Measurements from ENCODE around the gene NHEJ1.
A peak's percentile ranks its signal among the peaks of the same experiment; 100 is the strongest.

Gene NHEJ1

DNA sequence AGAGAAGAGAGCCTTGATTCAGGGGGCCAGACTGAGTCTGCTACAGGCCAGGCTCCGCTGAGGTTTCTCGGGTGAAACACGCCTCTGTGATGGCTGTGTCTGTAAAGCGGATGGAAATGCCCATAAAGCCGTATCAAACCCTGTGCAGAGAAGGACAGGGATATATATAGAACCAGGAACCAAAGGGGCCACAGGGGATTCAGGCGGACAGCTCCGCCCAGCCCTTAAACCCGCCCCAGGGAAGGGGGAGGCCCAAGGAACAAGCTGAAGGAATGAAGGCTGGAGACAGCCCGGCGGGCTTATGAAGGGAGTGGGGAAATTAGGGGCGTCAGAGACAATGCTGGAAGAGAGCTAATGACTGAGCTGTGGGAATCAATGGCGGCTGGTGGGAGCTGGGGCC lies 42.1 kb downstream of the NHEJ1 start:
- CTCF ChIA-PET, result interaction anchor here (1.0 to 12.5 kb wide), 17 partner anchors 10 to 265 kb away, joined by 3 to 336 read pairs (median 5); partner anchors contain the start of gene IHH
- Histone ChIP-seq H3K27me3 (replicated peaks in 2 of 5; ENCODE audit: control insufficient read depth in 4 of 5, insufficient read depth in 5 of 5, low read length in 4 of 5) (no peaks in the 10 kb centered on the region), H3K9me3 (ENCODE audit: control extremely low read depth in 1 of 5, control insufficient read depth in 4 of 5, insufficient read depth in 2 of 5, low read depth in 1 of 5, low read length in 4 of 5) (no peaks in the 10 kb centered on the region), H3K27ac (ENCODE audit: insufficient read depth in 1 of 2, low read depth in 1 of 2, low read length in 2 of 2, poor library complexity in 1 of 2, severe bottlenecking in 2 of 2) (no peak overlapping the region), H3K4me3 (ENCODE audit: control insufficient read depth in 1 of 7, extremely low read depth in 1 of 7, insufficient read depth in 4 of 7, low read depth in 2 of 7, low read length in 6 of 7) (no peak overlapping the region), H3K36me3 (ENCODE audit: control insufficient read depth in 4 of 4, insufficient read depth in 4 of 4, low read length in 3 of 4) (peaks cover 0 to 1% (median 0%) of the 10 kb centered on the region in 4 experiments), H3K4me1 (ENCODE audit: control extremely low read depth in 1 of 4, control insufficient read depth in 4 of 4, insufficient read depth in 4 of 4, low read length in 3 of 4) (peaks cover 0 to under 1% (median 0%) of the 10 kb centered on the region in 4 experiments)
- POLR2A ChIA-PET, result no interaction called here
- 65% methylated on average over 10 of the region's 12 CpGs for WGBS (ENCODE audit: insufficient coverage)
- DNase-seq, result no peak

DNA sequence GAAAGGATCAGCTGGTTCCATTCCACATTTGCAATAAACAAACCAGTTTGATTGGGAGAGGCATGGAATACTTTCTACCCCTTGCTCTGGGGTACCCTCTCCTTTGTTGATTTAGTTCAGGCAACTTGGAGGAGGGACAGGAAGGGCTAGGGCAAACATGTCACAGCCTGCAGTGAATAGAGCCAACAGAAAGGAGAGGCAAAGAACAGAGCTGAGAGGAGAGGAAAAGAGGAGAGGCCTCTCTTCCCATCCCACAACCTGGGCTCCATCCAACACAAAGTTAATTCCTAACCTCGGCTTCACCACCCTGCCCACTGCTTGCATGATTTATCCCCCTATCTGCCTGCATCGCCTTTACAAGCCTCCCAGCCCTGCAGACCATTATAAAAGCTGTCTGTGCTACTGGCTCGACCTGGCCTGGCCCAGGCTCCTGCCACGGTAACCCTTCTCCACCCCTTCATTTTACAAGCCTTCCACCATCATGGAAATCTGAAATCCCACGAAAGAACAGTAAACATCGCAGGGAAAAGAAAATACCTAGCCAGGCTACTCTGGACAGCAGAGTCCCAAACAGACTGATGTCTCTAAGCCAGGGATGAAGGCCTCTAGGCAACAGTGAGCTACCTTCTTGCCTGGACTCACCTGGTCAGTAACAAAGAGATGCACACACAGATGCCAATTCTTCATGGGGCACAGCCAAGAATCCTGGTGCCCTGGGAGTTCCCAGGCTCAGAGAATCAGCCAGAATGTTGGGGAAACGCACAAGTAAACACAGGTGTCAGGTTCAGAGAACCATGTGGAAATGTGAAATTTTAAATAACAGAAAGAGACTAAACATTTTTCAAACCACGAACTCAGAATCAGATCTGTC lies 43.6 kb downstream of the NHEJ1 start:
- Histone ChIP-seq H3K36me3 (ENCODE audit: control insufficient read depth in 4 of 4, insufficient read depth in 4 of 4, low read length in 3 of 4) (peaks cover 0 to 1% (median 0%) of the 10 kb centered on the region in 4 experiments), H3K9me3 (ENCODE audit: control extremely low read depth in 1 of 5, control insufficient read depth in 4 of 5, insufficient read depth in 2 of 5, low read depth in 1 of 5, low read length in 4 of 5) (no peaks in the 10 kb centered on the region), H3K27ac (ENCODE audit: insufficient read depth in 1 of 2, low read depth in 1 of 2, low read length in 2 of 2, poor library complexity in 1 of 2, severe bottlenecking in 2 of 2) (no peak overlapping the region), H3K4me3 (ENCODE audit: control insufficient read depth in 1 of 7, extremely low read depth in 1 of 7, insufficient read depth in 4 of 7, low read depth in 2 of 7, low read length in 6 of 7) (no peak overlapping the region), H3K27me3 (replicated peaks in 2 of 5; ENCODE audit: control insufficient read depth in 4 of 5, insufficient read depth in 5 of 5, low read length in 4 of 5) (no peaks in the 10 kb centered on the region), H3K4me1 (ENCODE audit: control extremely low read depth in 1 of 4, control insufficient read depth in 4 of 4, insufficient read depth in 4 of 4, low read length in 3 of 4) (no peaks in the 10 kb centered on the region)
- WGBS (ENCODE audit: insufficient coverage), result 87% methylated on average over 2 of the region's 8 CpGs
- CTCF ChIA-PET, result interaction anchor here (0.7 to 12.5 kb wide), 15 partner anchors 10 to 113 kb away, joined by 3 to 336 read pairs (median 3); partner anchors contain the start of genes CFAP65 and IHH
- no peak for DNase-seq
- POLR2A ChIA-PET, result no interaction called here

- POLR2A ChIA-PET, result no interaction called here
- WGBS (ENCODE audit: insufficient coverage), result 95% methylated on average over 3 of the region's 9 CpGs
- CTCF ChIA-PET, result interaction anchor here (1.0 to 1.5 kb wide), 5 partner anchors 9 to 47 kb away, joined by 3 to 5 read pairs (median 3); no protein-coding TSS in a partner anchor
- no peak overlapping the region for H3K4me3 ChIP-seq (ENCODE audit: control insufficient read depth in 1 of 7, extremely low read depth in 1 of 7, insufficient read depth in 4 of 7, low read depth in 2 of 7, low read length in 6 of 7)
- H3K4me1 ChIP-seq (ENCODE audit: control extremely low read depth in 1 of 4, control insufficient read depth in 4 of 4, insufficient read depth in 4 of 4, low read length in 3 of 4), result peaks cover 4 to 16% (median 6%) of the 10 kb centered on the region in 4 experiments
- H3K36me3 ChIP-seq (ENCODE audit: control insufficient read depth in 4 of 4, insufficient read depth in 4 of 4, low read length in 3 of 4), result peaks cover 0 to 1% (median 0%) of the 10 kb centered on the region in 4 experiments
- no peaks in the 10 kb centered on the region for H3K27me3 ChIP-seq (replicated peaks in 2 of 5; ENCODE audit: control insufficient read depth in 4 of 5, insufficient read depth in 5 of 5, low read length in 4 of 5)
- no peak for DNase-seq
- no peak overlapping the region for H3K27ac ChIP-seq (ENCODE audit: insufficient read depth in 1 of 2, low read depth in 1 of 2, low read length in 2 of 2, poor library complexity in 1 of 2, severe bottlenecking in 2 of 2)
- H3K9me3 ChIP-seq (ENCODE audit: control extremely low read depth in 1 of 5, control insufficient read depth in 4 of 5, insufficient read depth in 2 of 5, low read depth in 1 of 5, low read length in 4 of 5), result no peaks in the 10 kb centered on the region
Observed at GRCh38 chr2:219112651-219113338, 47.8 kb downstream of the NHEJ1 start.

DNA sequence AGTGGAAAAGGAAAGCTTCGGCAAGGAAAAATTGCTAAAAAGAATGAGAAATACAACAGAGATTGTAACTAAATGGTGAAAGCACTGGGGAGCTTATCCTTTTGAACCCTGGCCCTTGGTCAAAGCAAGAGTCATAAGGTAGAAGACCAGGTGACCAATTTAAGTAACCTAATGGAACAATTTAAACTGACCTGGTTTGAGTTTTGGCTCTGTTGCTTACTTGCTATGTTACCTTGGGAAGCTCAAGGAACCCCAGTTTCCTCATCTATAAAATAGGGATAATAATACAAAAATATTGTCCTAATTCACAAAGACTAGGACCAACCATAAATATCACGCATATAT lies 48.6 kb downstream of the NHEJ1 start:
- Histone ChIP-seq H3K9me3 (ENCODE audit: control extremely low read depth in 1 of 5, control insufficient read depth in 4 of 5, insufficient read depth in 2 of 5, low read depth in 1 of 5, low read length in 4 of 5) (no peaks in the 10 kb centered on the region), H3K4me1 (ENCODE audit: control extremely low read depth in 1 of 4, control insufficient read depth in 4 of 4, insufficient read depth in 4 of 4, low read length in 3 of 4) (peaks cover 4 to 16% (median 6%) of the 10 kb centered on the region in 4 experiments), H3K27ac (ENCODE audit: insufficient read depth in 1 of 2, low read depth in 1 of 2, low read length in 2 of 2, poor library complexity in 1 of 2, severe bottlenecking in 2 of 2) (no peak overlapping the region), H3K36me3 (ENCODE audit: control insufficient read depth in 4 of 4, insufficient read depth in 4 of 4, low read length in 3 of 4) (no peaks in the 10 kb centered on the region), H3K4me3 (ENCODE audit: control insufficient read depth in 1 of 7, extremely low read depth in 1 of 7, insufficient read depth in 4 of 7, low read depth in 2 of 7, low read length in 6 of 7) (no peak overlapping the region), H3K27me3 (replicated peaks in 2 of 5; ENCODE audit: control insufficient read depth in 4 of 5, insufficient read depth in 5 of 5, low read length in 4 of 5) (no peaks in the 10 kb centered on the region)
- POLR2A ChIA-PET, result no interaction called here
- WGBS (ENCODE audit: insufficient coverage), result 100% methylated on average over 1 of the region's 2 CpGs
- no peak for DNase-seq
- CTCF ChIA-PET, result interaction anchor here (0.9 to 2.7 kb wide), 6 partner anchors 10 to 49 kb away, joined by 3 to 11 read pairs (median 4); no protein-coding TSS in a partner anchor

DNA sequence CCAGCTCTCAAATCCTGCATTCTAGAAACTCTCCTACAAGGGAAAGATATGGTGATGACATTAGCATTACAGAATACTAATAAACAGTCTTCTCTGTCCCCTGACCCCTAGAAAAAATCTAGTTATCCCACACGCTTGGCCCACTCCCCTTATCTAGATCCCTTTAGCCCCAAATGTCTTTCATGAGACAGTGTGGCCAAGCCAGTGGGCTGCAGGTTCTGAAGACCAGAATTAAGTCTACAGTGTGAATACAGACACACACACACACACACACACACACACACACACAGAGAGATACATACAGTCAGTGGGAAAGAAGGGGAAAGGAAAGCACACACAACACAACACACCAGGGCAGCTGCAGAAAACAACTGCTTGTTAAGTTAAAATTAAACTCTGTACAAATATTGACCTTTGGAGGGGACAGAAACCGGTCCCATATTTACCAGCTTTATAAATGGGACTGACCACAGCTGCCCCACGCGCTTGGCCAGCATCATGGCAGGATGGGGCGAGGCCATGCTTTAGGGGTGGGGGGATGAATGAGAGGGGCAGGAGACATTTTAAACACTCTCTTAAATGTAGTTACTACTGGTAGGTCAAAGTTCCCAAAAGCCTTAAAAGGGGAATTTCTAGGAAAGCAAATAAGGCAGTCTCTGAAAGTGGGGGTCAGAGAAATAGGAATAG lies 49.1 kb downstream of the NHEJ1 start:
- WGBS (ENCODE audit: insufficient coverage), result 100% methylated on average over 1 of the region's 5 CpGs
- H3K4me1 ChIP-seq (ENCODE audit: control extremely low read depth in 1 of 4, control insufficient read depth in 4 of 4, insufficient read depth in 4 of 4, low read length in 3 of 4), result peaks cover 4 to 16% (median 6%) of the 10 kb centered on the region in 4 experiments
- POLR2A ChIA-PET, result no interaction called here
- DNase-seq, result no peak
- no peaks in the 10 kb centered on the region for H3K9me3 ChIP-seq (ENCODE audit: control extremely low read depth in 1 of 5, control insufficient read depth in 4 of 5, insufficient read depth in 2 of 5, low read depth in 1 of 5, low read length in 4 of 5)
- CTCF ChIA-PET, result interaction anchor here (0.8 to 2.7 kb wide), 11 partner anchors 8 to 54 kb away, joined by 3 to 11 read pairs (median 4); no protein-coding TSS in a partner anchor
- H3K27ac ChIP-seq (ENCODE audit: insufficient read depth in 1 of 2, low read depth in 1 of 2, low read length in 2 of 2, poor library complexity in 1 of 2, severe bottlenecking in 2 of 2), result no peak overlapping the region
- H3K4me3 ChIP-seq (ENCODE audit: control insufficient read depth in 1 of 7, extremely low read depth in 1 of 7, insufficient read depth in 4 of 7, low read depth in 2 of 7, low read length in 6 of 7), result no peak overlapping the region
- no peaks in the 10 kb centered on the region for H3K36me3 ChIP-seq (ENCODE audit: control insufficient read depth in 4 of 4, insufficient read depth in 4 of 4, low read length in 3 of 4)
- no peaks in the 10 kb centered on the region for H3K27me3 ChIP-seq (replicated peaks in 2 of 5; ENCODE audit: control insufficient read depth in 4 of 5, insufficient read depth in 5 of 5, low read length in 4 of 5)

GRCh38 chr2:219109471-219109870 lies 51.1 kb downstream of the NHEJ1 start:
- no peaks in the 10 kb centered on the region for H3K9me3 ChIP-seq (ENCODE audit: control extremely low read depth in 1 of 5, control insufficient read depth in 4 of 5, insufficient read depth in 2 of 5, low read depth in 1 of 5, low read length in 4 of 5)
- no peak overlapping the region for H3K27ac ChIP-seq (ENCODE audit: insufficient read depth in 1 of 2, low read depth in 1 of 2, low read length in 2 of 2, poor library complexity in 1 of 2, severe bottlenecking in 2 of 2)
- peaks cover 0 to 2% (median 0%) of the 10 kb centered on the region in 4 experiments for H3K36me3 ChIP-seq (ENCODE audit: control insufficient read depth in 4 of 4, insufficient read depth in 4 of 4, low read length in 3 of 4)
- peaks cover 4 to 16% (median 6%) of the 10 kb centered on the region in 4 experiments for H3K4me1 ChIP-seq (ENCODE audit: control extremely low read depth in 1 of 4, control insufficient read depth in 4 of 4, insufficient read depth in 4 of 4, low read length in 3 of 4)
- CTCF ChIA-PET, result interaction anchor here (0.5 to 1.6 kb wide), 6 partner anchors 10 to 82 kb away, joined by 3 to 4 read pairs (median 3); no protein-coding TSS in a partner anchor
- H3K27me3 ChIP-seq (replicated peaks in 2 of 5; ENCODE audit: control insufficient read depth in 4 of 5, insufficient read depth in 5 of 5, low read length in 4 of 5), result no peaks in the 10 kb centered on the region
- no CpG with 5 or more reads among the region's 3 CpGs for WGBS (ENCODE audit: insufficient coverage)
- DNase-seq, result peak; percentile 38 to 80 (median 73)
- H3K4me3 ChIP-seq (ENCODE audit: control insufficient read depth in 1 of 7, extremely low read depth in 1 of 7, insufficient read depth in 4 of 7, low read depth in 2 of 7, low read length in 6 of 7), result peak overlapping the region in 1 of 7 experiments; percentile 3
- POLR2A ChIA-PET, result no interaction called here

Measured in common myeloid progenitor, CD34-positive (primary cell).